Lower leg skin (tissue), 3 donors: ENCODE data around the gene LRRC53.

Experiments
- CTCF ChIP-seq, 3 donors: fragments of 450-650 bp; IDR thresholded peaks; one replicate each; pipeline ENCODE4 v1.5.1; 2016; ENCODE audit warnings: antibody characterized with exemption in 3 of 3, mild to moderate bottlenecking in 3 of 3, moderate library complexity in 2 of 3
- POLR2A ChIP-seq, 2 donors: fragments of 450-650 bp; IDR thresholded peaks; one replicate each; pipeline ENCODE4 v1.6.1; 2016 to 2017; ENCODE audit warnings: antibody characterized with exemption in 2 of 2, mild to moderate bottlenecking in 1 of 2, moderate library complexity in 1 of 2

DNA sequence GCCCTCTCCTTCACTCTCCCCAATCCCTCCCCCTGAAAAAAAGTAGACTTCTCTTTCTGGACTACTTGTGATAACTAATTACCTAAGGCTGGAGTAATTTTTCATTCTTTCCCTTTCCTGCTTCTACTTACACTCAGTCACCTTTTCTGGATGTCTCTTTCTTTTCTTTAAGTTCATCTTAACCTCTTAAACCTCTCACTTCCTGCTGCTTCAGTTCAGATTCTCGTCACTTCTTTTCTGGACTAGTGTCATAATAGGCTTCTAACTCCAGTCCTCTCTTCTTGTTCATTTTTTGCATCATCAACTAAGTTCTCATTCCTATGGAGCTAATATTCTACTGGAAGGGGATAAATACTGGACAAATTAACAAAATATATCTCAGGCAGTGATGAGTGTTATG, 75.4 kb downstream of the LRRC53 start:
- TF ChIP-seq CTCF (IDR thresholded peaks at IDR 0.05) (no peak), POLR2A (IDR thresholded peaks at IDR 0.05) (no peak)
